HG03097 (cell line): ENCODE data around the gene PLA2G4F.

ENCODE experiments used
- ATAC-seq: cut with Tn5 transposase; IDR thresholded peaks from one replicate; pipeline ENCODE4 v1.9.1; 2021; ENCODE audit not compliant: unreplicated experiment, low FRiP score

PLA2G4F gene

GRCh38 chr15:42165106-42165505, 8.7 kb upstream of the PLA2G4F start:
- ATAC-seq = no peak

- ATAC-seq = no peak
Observed at GRCh38 chr15:42163947-42164550, 7.6 kb upstream of the PLA2G4F start.

- no peak for ATAC-seq
Observed at GRCh38 chr15:42163291-42163690, 6.9 kb upstream of the PLA2G4F start.

GRCh38 chr15:42160136-42160535, 3.7 kb upstream of the PLA2G4F start:
- ATAC-seq = no peak

- no peak for ATAC-seq
Observed at GRCh38 chr15:42159381-42160015, 3.1 kb upstream of the PLA2G4F start.

- ATAC-seq = no peak
Observed at GRCh38 chr15:42158941-42159340, 2.5 kb upstream of the PLA2G4F start.

GRCh38 chr15:42157981-42158765, 1.7 kb upstream of the PLA2G4F start:
- ATAC-seq = no peak

- no peak for ATAC-seq
Observed at GRCh38 chr15:42157381-42157780, 945 bp upstream of the PLA2G4F start.

GRCh38 chr15:42155546-42156242, 742 bp downstream of the PLA2G4F start:
- ATAC-seq = no peak

- ATAC-seq = no peak
Observed at GRCh38 chr15:42154956-42155355, 1.5 kb downstream of the PLA2G4F start.

GRCh38 chr15:42154212-42154941, 2.1 kb downstream of the PLA2G4F start:
- no peak for ATAC-seq

- no peak for ATAC-seq
Observed at GRCh38 chr15:42153874-42154211, 2.6 kb downstream of the PLA2G4F start.

GRCh38 chr15:42152921-42153698, 3.3 kb downstream of the PLA2G4F start:
- ATAC-seq = no peak

GRCh38 chr15:42152196-42152920, 4.1 kb downstream of the PLA2G4F start:
- no peak for ATAC-seq

- no peak for ATAC-seq
Observed at GRCh38 chr15:42151736-42152135, 4.7 kb downstream of the PLA2G4F start.

GRCh38 chr15:42151141-42151561, 5.3 kb downstream of the PLA2G4F start:
- no peak for ATAC-seq

- no peak for ATAC-seq
Observed at GRCh38 chr15:42150219-42150970, 6.0 kb downstream of the PLA2G4F start.

GRCh38 chr15:42149493-42150218, 6.8 kb downstream of the PLA2G4F start:
- ATAC-seq = no peak
